GM19397 (cell line): Measurements from ENCODE around the gene RPS5.

ENCODE experiments used
- ATAC-seq: cut with Tn5 transposase; IDR thresholded peaks from one replicate; pipeline ENCODE4 v1.9.1; 2021; ENCODE audit warnings: mild to moderate bottlenecking, moderate library complexity; ENCODE audit not compliant: unreplicated experiment

The RPS5 gene

GRCh38 chr19:58382997-58383603 lies 4.0 kb upstream of the RPS5 start:
- ATAC-seq = no peak

GRCh38 chr19:58385313-58385890 lies 1.7 kb upstream of the RPS5 start:
- ATAC-seq = no peak

- ATAC-seq = peak; percentile 1
Measured at GRCh38 chr19:58385891-58386575, 1.0 kb upstream of the RPS5 start.

GRCh38 chr19:58387338-58388174 lies 487 bp downstream of the RPS5 start:
- no peak for ATAC-seq

- no peak for ATAC-seq
Measured at GRCh38 chr19:58388175-58388526, 1.1 kb downstream of the RPS5 start.

GRCh38 chr19:58392945-58393724 lies 6.1 kb downstream of the RPS5 start:
- no peak for ATAC-seq

- ATAC-seq = no peak
Measured at GRCh38 chr19:58393725-58394033, 6.6 kb downstream of the RPS5 start.

- ATAC-seq = no peak
Measured at GRCh38 chr19:58394821-58395219, 7.8 kb downstream of the RPS5 start.

- no peak for ATAC-seq
Measured at GRCh38 chr19:58395220-58395978, 8.3 kb downstream of the RPS5 start, which contains the start of gene RNF225. RNF225 (plus strand) TSS chr19:58395656; CDS start chr19:58396090, 434 bp downstream.

GRCh38 chr19:58395979-58396627 lies 9.0 kb downstream of the RPS5 start:
- no peak for ATAC-seq

GRCh38 chr19:58396691-58397532 lies 9.8 kb downstream of the RPS5 start:
- ATAC-seq = no peak

- ATAC-seq = no peak
Measured at GRCh38 chr19:58397533-58398037, 10.5 kb downstream of the RPS5 start.

GRCh38 chr19:58398087-58398486 lies 11.0 kb downstream of the RPS5 start:
- no peak for ATAC-seq

GRCh38 chr19:58398545-58398944 lies 11.5 kb downstream of the RPS5 start:
- no peak for ATAC-seq

GRCh38 chr19:58399903-58400302 lies 12.8 kb downstream of the RPS5 start:
- no peak for ATAC-seq

- ATAC-seq = no peak
Measured at GRCh38 chr19:58400316-58400915, 13.3 kb downstream of the RPS5 start.

- ATAC-seq = peak; percentile 98
Measured at GRCh38 chr19:58400916-58401839, 14.1 kb downstream of the RPS5 start.
